HEK293 (cell line): Measurements from ENCODE around the gene FUCA1.
A peak's percentile ranks its signal among the peaks of the same experiment; 100 is the strongest.

Source experiments
- CTCF ChIA-PET: fragments of 350-600 bp; formaldehyde crosslinking; extraction: SDS; loops from one replicate; lab custom pipeline; 2021; ENCODE audit warnings: antibody characterized with exemption; lab: Yijun Ruan, JAX
- POLR2A ChIA-PET: fragments of 300-600 bp; formaldehyde crosslinking; extraction: SDS; loops from one replicate; lab custom pipeline; 2020; ENCODE audit warnings: antibody characterized with exemption, inconsistent platforms; lab: Yijun Ruan, JAX
- H3K27ac ChIP-seq: fragments of 200-500 bp; sonication (Bioruptor generic); 2 replicates; pipeline ENCODE4 v1.5.1; 2014; ENCODE audit warnings: low read depth, low read length, control low read depth, inconsistent platforms; ENCODE audit errors: extremely low read depth
- H3K36me3 ChIP-seq, 2 experiments: fragments of 200-500 bp in 1 of 2; sonication (Bioruptor generic) in 1 of 2; 1 replicate in 1 of 2; 2 replicates in 1 of 2; pipeline ENCODE4 v1.5.1; 2014 to 2017; ENCODE audit warnings: inconsistent platforms in 2 of 2, low read length in 2 of 2; ENCODE audit not compliant: control insufficient read depth in 2 of 2, insufficient read depth in 1 of 2
- H3K4me1 ChIP-seq: fragments of 200-500 bp; sonication (Bioruptor generic); 2 replicates; pipeline ENCODE4 v1.5.1; 2014; ENCODE audit warnings: mild to moderate bottlenecking, low read length, inconsistent platforms; ENCODE audit not compliant: control insufficient read depth, insufficient read depth
- H3K4me3 ChIP-seq: 2 replicates; pipeline ENCODE4 v1.5.1; 2011; ENCODE audit warnings: low read depth, mild to moderate bottlenecking, control low read depth, low read length, moderate library complexity
- H3K9me3 ChIP-seq: fragments of 200-500 bp; sonication (Bioruptor generic); 2 replicates; pipeline ENCODE4 v1.5.1; 2014; ENCODE audit warnings: low read depth, low read length, inconsistent platforms; ENCODE audit not compliant: control insufficient read depth, insufficient read depth
- CTCF ChIP-seq: fragments of 450-650 bp; formaldehyde crosslinking; IDR thresholded peaks from 2 replicates; pipeline ENCODE4 v1.5.1; 2016; ENCODE audit warnings: missing biosample characterization, missing genetic modification characterization
- EGR2 ChIP-seq: fragments of 450-650 bp; formaldehyde crosslinking; IDR thresholded peaks from 2 replicates; pipeline ENCODE4 v1.5.1; 2016; ENCODE audit warnings: low read depth, missing biosample characterization, missing genetic modification characterization
- HOXC10 ChIP-seq: sonication (generic); formaldehyde crosslinking; IDR thresholded peaks from 2 replicates; pipeline ENCODE4 v1.8.1; 2023; ENCODE audit warnings: mild to moderate bottlenecking, missing genetic modification reagents
- KLF1 ChIP-seq: fragments of 450-650 bp; formaldehyde crosslinking; IDR thresholded peaks from 2 replicates; pipeline ENCODE4 v1.5.1; 2016; ENCODE audit warnings: missing biosample characterization, missing genetic modification characterization
- KLF10 ChIP-seq: fragments of 450-650 bp; IDR thresholded peaks from 2 replicates; pipeline ENCODE4 v1.5.1; 2018; ENCODE audit warnings: missing biosample characterization, mild to moderate bottlenecking, missing genetic modification characterization
- KLF7 ChIP-seq: fragments of 450-650 bp; formaldehyde crosslinking; IDR thresholded peaks from 2 replicates; pipeline ENCODE4 v1.5.1; 2016; ENCODE audit warnings: missing biosample characterization, missing genetic modification characterization, borderline replicate concordance
- OVOL3 ChIP-seq: fragments of 450-650 bp; formaldehyde crosslinking; IDR thresholded peaks from 2 replicates; pipeline ENCODE4 v1.5.1; 2016; ENCODE audit warnings: missing biosample characterization, missing genetic modification characterization
- PRDM1 ChIP-seq: fragments of 450-650 bp; formaldehyde crosslinking; IDR thresholded peaks from 2 replicates; pipeline ENCODE4; 2016; ENCODE audit warnings: missing biosample characterization, missing genetic modification characterization
- ZBTB48 ChIP-seq: fragments of 450-650 bp; formaldehyde crosslinking; IDR thresholded peaks from 2 replicates; pipeline ENCODE4 v1.5.1; 2016; ENCODE audit warnings: missing biosample characterization, missing genetic modification characterization
- ZNF184 ChIP-seq: fragments of 450-650 bp; IDR thresholded peaks from 2 replicates; pipeline ENCODE4 v1.5.1; 2018; ENCODE audit warnings: missing biosample characterization, mild to moderate bottlenecking, missing genetic modification characterization
- ZNF211 ChIP-seq: fragments of 450-650 bp; formaldehyde crosslinking; IDR thresholded peaks from 2 replicates; pipeline ENCODE4 v1.5.1; 2016; ENCODE audit warnings: low read depth, missing biosample characterization, missing genetic modification characterization
- ZNF214 ChIP-seq: fragments of 450-650 bp; formaldehyde crosslinking; IDR thresholded peaks from 2 replicates; pipeline ENCODE4 v1.5.1; 2017; ENCODE audit warnings: missing biosample characterization, mild to moderate bottlenecking, missing genetic modification characterization, borderline replicate concordance
- ZNF239 ChIP-seq: fragments of 450-650 bp; formaldehyde crosslinking; IDR thresholded peaks from 2 replicates; pipeline ENCODE4 v1.5.1; 2016; ENCODE audit warnings: missing biosample characterization, missing genetic modification characterization
- ZNF398 ChIP-seq: fragments of 450-650 bp; formaldehyde crosslinking; IDR thresholded peaks from 2 replicates; pipeline ENCODE4 v1.5.1; 2017; ENCODE audit warnings: missing biosample characterization, missing genetic modification characterization
- ZNF549 ChIP-seq: fragments of 450-650 bp; IDR thresholded peaks from 2 replicates; pipeline ENCODE4 v1.5.1; 2018; ENCODE audit warnings: missing biosample characterization, missing genetic modification characterization, mild to moderate bottlenecking, inconsistent platforms, moderate library complexity
- ZNF654 ChIP-seq: fragments of 450-650 bp; formaldehyde crosslinking; IDR thresholded peaks from 2 replicates; pipeline ENCODE4 v1.5.1; 2016; ENCODE audit warnings: low read depth, missing biosample characterization, missing genetic modification characterization
- ZNF677 ChIP-seq: fragments of 450-650 bp; IDR thresholded peaks from 2 replicates; pipeline ENCODE4 v1.5.0; 2018; ENCODE audit warnings: missing biosample characterization, mild to moderate bottlenecking, missing genetic modification characterization, moderate library complexity
- ZNF704 ChIP-seq: fragments of 450-650 bp; formaldehyde crosslinking; IDR thresholded peaks from 2 replicates; pipeline ENCODE4 v1.5.1; 2016; ENCODE audit warnings: missing biosample characterization, missing genetic modification characterization
- ZNF76 ChIP-seq: fragments of 450-650 bp; formaldehyde crosslinking; IDR thresholded peaks from 2 replicates; pipeline ENCODE4; 2016; ENCODE audit warnings: low read depth, missing biosample characterization, missing genetic modification characterization, borderline replicate concordance
- ZNF785 ChIP-seq: fragments of 450-650 bp; formaldehyde crosslinking; IDR thresholded peaks from 2 replicates; pipeline ENCODE4 v1.5.1; 2016; ENCODE audit warnings: missing biosample characterization, missing genetic modification characterization
- ZNF792 ChIP-seq: fragments of 450-650 bp; formaldehyde crosslinking; IDR thresholded peaks from 2 replicates; pipeline ENCODE4 v1.5.1; 2016; ENCODE audit warnings: missing biosample characterization, missing genetic modification characterization
- TF ChIP-seq, protein P1 (sequence below): fragments of 450-650 bp; formaldehyde crosslinking; IDR thresholded peaks from 2 replicates; pipeline ENCODE4 v1.5.1; 2016; ENCODE audit warnings: missing biosample characterization, missing genetic modification characterization

FUCA1 gene

GRCh38 chr1:23814016-23814415 is 54.1 kb downstream of the FUCA1 start:
- no peaks in the 10 kb centered on the region for H3K4me1 ChIP-seq
- no peak overlapping the region for H3K4me3 ChIP-seq
- POLR2A ChIA-PET, result interaction anchor here (0.9 kb wide), 1 partner anchor 11 kb away, joined by 5 read pairs; the partner anchor contains the start of gene HMGCL
- CTCF ChIA-PET, result interaction anchor here (0.6 to 1.3 kb wide), 6 partner anchors 10 to 269 kb away, joined by 3 to 6 read pairs (median 3); no protein-coding TSS in a partner anchor
- H3K9me3 ChIP-seq, result no peaks in the 10 kb centered on the region
- peaks cover 0 to 66% of the 10 kb centered on the region in 2 experiments; a peak in 1 of 3 replicates for H3K36me3 ChIP-seq
- H3K27ac ChIP-seq, result no peak overlapping the region
- TF ChIP-seq OVOL3 (tag by site-specific recombination) (no peak), KLF10 (no peak), ZNF211 (tag by site-specific recombination) (no peak), HOXC10 (CRISPR knock-in tag) (no peak), ZNF398 (no peak), ZNF214 (no peak), ZNF792 (tag by site-specific recombination) (no peak), ZNF184 (tag by site-specific recombination) (no peak), ZNF239 (tag by site-specific recombination) (no peak), ZNF704 (tag by site-specific recombination) (no peak), EGR2 (tag by site-specific recombination) (no peak)

DNA sequence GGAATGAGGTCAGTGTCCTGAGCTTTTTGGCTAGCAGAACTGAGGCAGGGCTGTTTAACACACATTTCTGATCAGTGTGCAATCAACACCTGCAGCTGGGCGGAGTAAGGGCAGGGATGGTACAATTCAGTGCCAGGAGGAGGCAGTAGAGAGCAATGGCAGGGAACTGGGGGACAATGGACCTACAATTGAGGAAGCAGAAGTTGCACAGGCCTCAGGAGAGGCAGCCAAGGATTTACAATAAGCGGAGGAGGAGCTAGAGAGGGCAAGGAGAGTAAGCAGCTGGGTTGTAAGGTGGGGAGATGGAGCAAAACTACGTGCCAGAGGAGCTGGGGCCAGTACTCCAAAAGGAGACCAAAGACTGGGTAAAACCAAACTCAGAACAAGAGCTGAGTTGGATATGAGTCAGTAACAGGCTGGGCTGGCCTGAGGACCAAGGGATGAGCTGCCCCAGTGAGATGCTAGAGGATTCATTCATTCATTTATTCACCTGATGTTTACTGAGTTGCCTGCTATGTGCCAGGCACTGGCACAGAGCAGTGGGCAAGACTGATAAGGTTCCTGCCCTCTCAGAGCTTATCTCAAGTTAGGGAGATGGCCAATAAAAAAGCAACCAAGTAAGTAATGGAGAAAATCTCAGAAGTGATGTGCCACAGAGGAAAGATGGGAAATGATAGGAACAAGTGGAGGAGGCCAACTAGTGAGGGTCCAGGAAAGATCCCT is 57.1 kb downstream of the FUCA1 start:
- CTCF ChIA-PET, result interaction anchor here (0.6 to 5.3 kb wide), 23 partner anchors 10 to 235 kb away, joined by 3 to 80 read pairs (median 6); partner anchors contain the start of genes FUCA1, GALE, HMGCL and PITHD1
- Histone ChIP-seq H3K9me3 (no peaks in the 10 kb centered on the region), H3K4me3 (no peak overlapping the region), H3K36me3 (peaks cover 0 to 59% of the 10 kb centered on the region in 2 experiments; a peak in 1 of 3 replicates), H3K4me1 (no peaks in the 10 kb centered on the region), H3K27ac (no peak overlapping the region)
- TF ChIP-seq CTCF (tag by site-specific recombination) (peak; percentile 54), ZBTB48 (tag by site-specific recombination) (peak; percentile 30; the same call in 1 of the 2 replicates), PRDM1 (tag by site-specific recombination) (no peak), KLF1 (0 out of 2 replicates have a peak, but pooled peaks have one; percentile 17), ZNF549 (tag by site-specific recombination) (no peak), ZNF76 (tag by site-specific recombination) (no peak), ZNF785 (tag by site-specific recombination) (peak; percentile 73), ZNF677 (tag by site-specific recombination) (no peak), KLF7 (tag by site-specific recombination) (peak; percentile 49; the same call in 1 of the 2 replicates), ZNF654 (tag by site-specific recombination) (peak; percentile 22)
- TF ChIP-seq, protein P1, sequence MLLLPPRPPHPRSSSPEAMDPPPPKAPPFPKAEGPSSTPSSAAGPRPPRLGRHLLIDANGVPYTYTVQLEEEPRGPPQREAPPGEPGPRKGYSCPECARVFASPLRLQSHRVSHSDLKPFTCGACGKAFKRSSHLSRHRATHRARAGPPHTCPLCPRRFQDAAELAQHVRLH (tag by site-specific recombination), result 0 out of 2 replicates have a peak, but pooled peaks have one; percentile 39
- POLR2A ChIA-PET, result interaction anchor here (0.6 to 2.5 kb wide), 7 partner anchors 11 to 467 kb away, joined by 3 to 11 read pairs (median 4); partner anchors contain the start of genes GALE, HMGCL, HNRNPR and PITHD1
